ENCODE measurements around the gene UBAC1.
"Not testable (repeated sequence)": the region's sequence is repeated elsewhere in the genome, so short reads cannot be mapped to it uniquely, and the experiment has no call there.

Gene UBAC1

GRCh38 chr9:135982499-135983207 lies 21.5 kb upstream of the UBAC1 start:
- DNase-seq: no peak
- in situ Hi-C loops (cut with HindIII; ENCODE audit: low pct_ligation_motif_present, low pct_unique_long_range_greater_than_20kb, low sequenced_read_pairs): no loop called here

DNA sequence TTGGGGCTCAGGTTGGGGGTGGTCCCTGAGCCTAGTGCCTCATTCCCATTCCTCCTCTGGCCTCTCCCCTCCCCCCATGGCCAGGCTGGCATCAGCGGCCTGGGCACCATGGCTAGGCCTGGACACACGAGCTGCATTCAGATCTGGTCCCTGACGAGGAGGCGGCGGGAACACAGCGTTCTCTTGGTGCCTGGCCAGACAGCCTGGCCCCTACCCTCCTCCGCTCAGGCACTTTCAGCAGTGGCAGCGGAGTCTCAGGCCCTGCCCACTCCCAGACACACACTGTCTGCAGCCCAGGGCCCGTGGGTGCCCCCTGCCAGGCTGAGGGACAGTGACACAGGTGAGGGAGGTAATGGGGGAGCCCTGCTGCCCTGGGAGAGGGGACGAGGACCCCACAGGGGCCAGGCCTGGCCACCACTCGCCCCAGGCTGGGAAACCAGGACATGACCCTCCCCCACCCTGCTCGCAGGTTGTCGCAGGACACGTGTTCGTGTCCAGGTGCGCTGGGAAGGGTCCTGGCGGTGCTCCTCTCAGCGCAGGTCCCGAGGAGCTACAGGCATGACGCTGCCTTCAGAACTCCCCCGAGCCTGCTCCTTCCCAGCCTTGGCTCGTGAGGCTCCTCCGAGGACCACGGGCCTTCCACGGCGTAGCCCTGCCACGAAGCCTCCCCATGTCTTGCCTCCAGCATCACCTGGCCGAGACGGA lies 19.9 kb upstream of the UBAC1 start:
- no peak for DNase-seq
- in situ Hi-C loops (cut with HindIII; ENCODE audit: low pct_ligation_motif_present, low pct_unique_long_range_greater_than_20kb, low sequenced_read_pairs): no loop called here

DNA sequence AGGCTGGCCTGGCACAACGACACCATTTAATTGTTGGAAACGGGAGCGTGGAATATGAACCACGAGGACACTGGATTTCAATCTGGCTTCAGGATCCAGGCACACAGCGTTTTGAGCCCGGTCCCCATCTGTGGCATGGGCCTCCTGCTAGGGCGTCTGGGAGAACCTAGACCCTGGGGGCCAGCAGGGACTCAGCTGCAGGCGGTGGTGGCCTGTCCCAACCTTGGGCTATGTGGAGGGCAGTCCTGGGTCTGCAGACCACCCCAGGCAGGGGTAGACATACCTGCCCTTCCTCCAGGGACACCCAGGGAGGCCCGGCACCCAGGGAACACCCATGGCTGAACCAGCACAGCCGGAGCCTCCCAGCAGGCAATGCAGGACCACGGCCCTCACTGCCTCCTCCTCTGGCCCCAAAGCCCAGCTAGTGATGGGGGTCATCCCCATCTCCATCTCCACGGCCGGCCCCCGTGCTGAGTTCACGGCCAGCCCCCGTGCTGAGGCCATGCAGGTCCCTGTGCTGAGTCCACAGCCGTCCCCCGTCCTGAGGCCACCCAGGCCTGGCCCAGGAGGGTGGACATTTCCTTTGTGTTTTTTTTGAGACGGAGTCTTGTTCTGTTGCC lies 18.5 kb upstream of the UBAC1 start:
- in situ Hi-C loops (cut with HindIII; ENCODE audit: low pct_ligation_motif_present, low pct_unique_long_range_greater_than_20kb, low sequenced_read_pairs): no loop called here
- no peak for DNase-seq

DNA sequence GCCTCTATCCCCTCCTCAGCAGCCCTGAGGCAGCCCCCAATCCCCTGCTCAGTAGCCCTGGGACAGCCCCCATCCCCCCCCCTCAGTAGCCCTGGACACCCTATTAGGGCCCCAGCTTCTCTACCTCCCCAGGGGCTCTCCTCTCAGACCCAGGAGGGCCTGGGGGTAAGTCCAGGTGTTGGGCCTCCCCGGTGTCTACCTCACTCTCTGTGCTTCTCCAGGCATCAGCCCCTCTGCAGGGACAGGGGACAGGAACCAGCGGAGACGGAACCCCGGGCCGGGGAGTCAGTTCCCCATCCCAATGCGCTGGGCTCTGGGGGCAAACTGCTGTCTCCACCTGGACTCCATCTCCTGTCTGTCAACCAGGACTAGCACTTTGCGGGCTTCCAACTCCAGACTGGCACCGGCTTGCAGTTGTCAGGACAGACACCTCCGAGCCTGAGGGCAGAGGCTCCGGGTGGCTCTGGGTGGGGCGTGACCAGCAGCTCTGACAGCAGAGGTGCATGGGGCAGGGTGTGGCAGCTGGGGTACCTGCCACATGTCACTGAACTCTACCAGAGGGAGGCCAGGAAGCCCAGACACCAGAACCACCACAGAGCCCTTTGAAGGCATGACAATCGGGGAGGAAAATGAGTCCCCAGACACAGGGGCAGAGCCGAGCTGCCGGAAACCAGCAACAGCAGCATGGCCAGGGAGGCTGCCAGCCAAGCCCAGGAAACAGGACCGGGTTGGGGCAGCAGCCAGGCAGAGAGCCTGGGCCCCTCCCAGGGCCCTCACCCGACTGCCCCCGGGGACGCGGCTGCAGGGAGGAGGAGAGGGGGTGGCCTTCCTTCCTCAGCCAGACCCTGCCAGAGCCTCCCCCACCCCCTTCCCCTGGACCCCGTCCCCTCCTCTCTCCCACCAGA lies 17.7 kb upstream of the UBAC1 start:
- DNase-seq: no peak
- in situ Hi-C loops (cut with HindIII; ENCODE audit: low pct_ligation_motif_present, low pct_unique_long_range_greater_than_20kb, low sequenced_read_pairs): no loop called here

DNA sequence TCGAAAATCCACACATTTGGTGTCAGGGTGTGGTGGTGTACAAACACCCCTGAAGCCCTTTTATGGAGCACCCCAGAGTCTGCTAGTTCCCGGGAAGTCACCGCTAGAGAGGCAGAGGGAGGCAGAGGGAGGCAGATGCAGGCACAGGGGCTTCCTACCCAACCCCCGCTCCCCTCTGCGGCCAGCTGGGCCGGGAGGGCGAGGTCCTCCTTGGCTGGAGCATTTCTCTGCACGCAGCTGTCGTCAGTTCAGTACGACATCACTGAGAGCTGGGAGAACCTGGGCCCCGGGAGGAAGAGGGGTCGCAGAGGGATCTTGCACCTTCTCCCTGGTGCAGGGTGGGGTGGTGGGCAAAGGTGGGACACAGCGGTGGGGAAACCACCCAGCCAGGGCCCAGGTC lies 15.8 kb upstream of the UBAC1 start:
- DNase-seq: no peak
- in situ Hi-C loops (cut with HindIII; ENCODE audit: low pct_ligation_motif_present, low pct_unique_long_range_greater_than_20kb, low sequenced_read_pairs): no loop called here

GRCh38 chr9:135976531-135976930 lies 15.4 kb upstream of the UBAC1 start:
- DNase-seq: no peak
- in situ Hi-C loops (cut with HindIII; ENCODE audit: low pct_ligation_motif_present, low pct_unique_long_range_greater_than_20kb, low sequenced_read_pairs): no loop called here

DNA sequence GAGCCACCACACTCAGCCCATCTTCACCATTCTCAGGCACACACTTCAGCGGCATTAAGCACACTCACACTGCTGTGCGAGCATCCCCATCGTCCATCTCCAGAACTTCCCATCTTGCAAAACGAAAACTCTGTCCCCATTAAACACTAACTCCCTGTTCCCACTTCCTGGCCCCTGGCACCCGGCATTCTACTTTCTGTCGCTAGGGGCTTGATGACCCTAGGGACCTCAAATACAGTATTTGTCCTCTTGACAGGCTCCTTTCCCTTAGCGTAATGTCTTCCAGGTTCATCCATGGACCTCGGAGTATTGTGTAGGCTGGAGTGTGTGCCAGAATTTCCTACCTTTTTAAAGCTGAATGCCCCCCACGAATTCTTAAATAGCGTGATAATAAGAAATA lies 14.7 kb upstream of the UBAC1 start:
- in situ Hi-C loops (cut with HindIII; ENCODE audit: low pct_ligation_motif_present, low pct_unique_long_range_greater_than_20kb, low sequenced_read_pairs): no loop called here
- DNase-seq: no peak

GRCh38 chr9:135974220-135974573 lies 13.0 kb upstream of the UBAC1 start:
- in situ Hi-C loops (cut with HindIII; ENCODE audit: low pct_ligation_motif_present, low pct_unique_long_range_greater_than_20kb, low sequenced_read_pairs): no loop called here
- DNase-seq: no peak

GRCh38 chr9:135973277-135974219 lies 12.4 kb upstream of the UBAC1 start:
- DNase-seq: no peak
- in situ Hi-C loops (cut with HindIII; ENCODE audit: low pct_ligation_motif_present, low pct_unique_long_range_greater_than_20kb, low sequenced_read_pairs): no loop called here

- peak; percentile 35 for DNase-seq
- in situ Hi-C loops (cut with HindIII; ENCODE audit: low pct_ligation_motif_present, low pct_unique_long_range_greater_than_20kb, low sequenced_read_pairs): no loop called here
These were observed 10.7 kb upstream of the UBAC1 start for GRCh38 chr9:135971892-135972291.

- no peak for DNase-seq
- in situ Hi-C loops (cut with HindIII; ENCODE audit: low pct_ligation_motif_present, low pct_unique_long_range_greater_than_20kb, low sequenced_read_pairs): no loop called here
These were observed 10.1 kb upstream of the UBAC1 start for GRCh38 chr9:135971111-135971766.

DNA sequence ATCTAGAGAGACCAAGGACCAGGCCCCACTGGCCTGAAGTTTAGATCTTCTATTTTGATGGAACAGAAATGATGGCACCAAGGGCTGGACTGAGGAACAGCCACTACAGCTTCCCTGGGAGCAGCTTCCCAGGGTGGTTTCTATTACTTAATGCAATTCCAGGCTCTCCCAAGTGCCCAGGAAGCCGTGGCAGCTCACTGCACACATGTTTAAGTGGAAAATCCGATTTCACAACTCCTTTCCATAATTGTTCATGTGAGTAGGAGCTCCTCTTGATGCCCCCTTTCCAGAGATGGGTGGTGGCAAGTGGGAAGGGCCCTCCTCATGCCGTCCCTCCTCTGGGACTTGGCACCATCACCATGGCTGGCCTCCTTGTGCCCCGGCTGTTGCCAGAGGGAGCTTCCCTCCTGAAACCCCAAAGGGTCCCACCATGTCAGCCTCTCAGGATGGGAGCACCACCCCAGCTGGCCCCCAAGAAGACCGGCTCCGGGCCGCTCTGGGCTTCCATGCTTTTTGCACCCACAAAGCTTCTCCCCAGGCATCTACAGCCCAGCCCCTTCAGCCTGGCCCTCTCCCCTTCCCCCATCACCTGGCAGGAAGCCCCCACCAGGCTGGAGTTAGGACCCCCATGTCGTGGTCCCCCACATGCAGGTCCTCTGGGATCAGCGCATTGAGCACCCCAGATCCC lies 9.1 kb upstream of the UBAC1 start:
- in situ Hi-C loops (cut with HindIII; ENCODE audit: low pct_ligation_motif_present, low pct_unique_long_range_greater_than_20kb, low sequenced_read_pairs): no loop called here
- no peak for DNase-seq

GRCh38 chr9:135969064-135969683 lies 8.0 kb upstream of the UBAC1 start:
- in situ Hi-C loops (cut with HindIII; ENCODE audit: low pct_ligation_motif_present, low pct_unique_long_range_greater_than_20kb, low sequenced_read_pairs): no loop called here
- DNase-seq: no peak

- no peak for DNase-seq
- in situ Hi-C loops (cut with HindIII; ENCODE audit: low pct_ligation_motif_present, low pct_unique_long_range_greater_than_20kb, low sequenced_read_pairs): no loop called here
These were observed 7.4 kb upstream of the UBAC1 start for GRCh38 chr9:135968601-135969000.

DNA sequence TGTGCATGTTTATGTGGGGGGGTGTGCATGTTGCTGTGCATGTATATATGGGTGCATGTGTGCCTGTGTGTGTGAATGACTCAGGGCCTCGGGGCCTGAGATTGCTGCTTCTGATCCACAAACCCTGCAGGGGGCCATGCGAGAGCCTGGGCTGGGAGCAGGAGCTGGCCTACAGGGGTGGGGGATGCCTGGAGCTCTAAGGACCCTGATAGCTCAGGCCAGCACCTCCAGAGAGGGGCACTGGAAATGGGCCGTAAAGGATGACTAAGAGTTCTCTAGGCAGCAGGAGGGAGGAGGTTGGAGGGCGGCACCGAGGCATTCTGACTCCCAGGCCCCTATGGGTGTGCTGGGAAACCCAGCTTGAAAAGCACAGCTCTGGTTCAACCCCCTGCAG lies 6.9 kb upstream of the UBAC1 start:
- DNase-seq: no peak
- in situ Hi-C loops (cut with HindIII; ENCODE audit: low pct_ligation_motif_present, low pct_unique_long_range_greater_than_20kb, low sequenced_read_pairs): no loop called here

- not testable (repeated sequence) for DNase-seq
These were observed 5.7 kb upstream of the UBAC1 start for GRCh38 chr9:135966916-135967260.

More at GRCh38 chr9:135966916-135967260, 5.7 kb upstream of the UBAC1 start:
- in situ Hi-C loops (cut with HindIII; ENCODE audit: low pct_ligation_motif_present, low pct_unique_long_range_greater_than_20kb, low sequenced_read_pairs): not testable (repeated sequence)

Measured in ACHN (cell line).